ENCODE results near the gene DOCK4. TPM values are rescaled to one million over a fixed set of nuclear protein-coding genes. Genes with fewer than 3 reads are reported as not detected.

Gene DOCK4
- total RNA-seq, 4 donors from 2014 or later, result 14.0 to 48.1 (median 30.9) TPM

DNA sequence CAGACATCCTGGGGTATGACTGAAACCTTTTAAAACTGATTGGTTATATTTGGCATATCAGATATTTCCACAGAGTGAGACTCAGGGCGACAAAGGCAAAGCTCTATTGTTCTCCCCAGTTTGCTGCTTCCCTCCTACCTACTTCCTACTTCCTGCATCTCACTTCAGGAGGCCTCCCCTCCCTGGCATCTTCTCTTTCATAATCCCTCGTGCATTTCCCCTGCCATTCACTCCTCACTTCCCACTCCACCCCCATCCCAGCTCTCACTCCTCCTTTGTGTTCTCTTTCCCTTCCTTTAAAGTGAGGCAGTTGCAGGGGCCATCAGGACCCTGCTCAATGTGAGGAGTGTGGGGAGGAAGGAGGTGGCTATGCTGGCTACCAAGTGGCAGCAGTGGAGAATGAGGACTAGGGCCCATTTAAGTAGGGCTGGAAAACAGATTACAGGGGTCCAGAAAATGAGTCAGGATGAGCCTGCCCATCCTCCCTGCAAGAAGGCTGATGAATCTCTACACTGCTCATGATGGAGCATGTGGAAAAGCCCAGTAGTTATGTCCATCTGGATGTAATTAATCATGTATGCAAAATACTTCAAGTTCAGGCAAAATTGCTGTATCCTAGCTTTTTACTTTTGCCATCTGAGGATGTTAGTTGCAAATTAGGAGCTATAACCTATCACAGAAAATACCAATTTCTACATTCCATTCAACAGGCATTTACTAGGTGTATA, 332.1 kb downstream of the DOCK4 start:
- TF ChIP-seq, protein P1, sequence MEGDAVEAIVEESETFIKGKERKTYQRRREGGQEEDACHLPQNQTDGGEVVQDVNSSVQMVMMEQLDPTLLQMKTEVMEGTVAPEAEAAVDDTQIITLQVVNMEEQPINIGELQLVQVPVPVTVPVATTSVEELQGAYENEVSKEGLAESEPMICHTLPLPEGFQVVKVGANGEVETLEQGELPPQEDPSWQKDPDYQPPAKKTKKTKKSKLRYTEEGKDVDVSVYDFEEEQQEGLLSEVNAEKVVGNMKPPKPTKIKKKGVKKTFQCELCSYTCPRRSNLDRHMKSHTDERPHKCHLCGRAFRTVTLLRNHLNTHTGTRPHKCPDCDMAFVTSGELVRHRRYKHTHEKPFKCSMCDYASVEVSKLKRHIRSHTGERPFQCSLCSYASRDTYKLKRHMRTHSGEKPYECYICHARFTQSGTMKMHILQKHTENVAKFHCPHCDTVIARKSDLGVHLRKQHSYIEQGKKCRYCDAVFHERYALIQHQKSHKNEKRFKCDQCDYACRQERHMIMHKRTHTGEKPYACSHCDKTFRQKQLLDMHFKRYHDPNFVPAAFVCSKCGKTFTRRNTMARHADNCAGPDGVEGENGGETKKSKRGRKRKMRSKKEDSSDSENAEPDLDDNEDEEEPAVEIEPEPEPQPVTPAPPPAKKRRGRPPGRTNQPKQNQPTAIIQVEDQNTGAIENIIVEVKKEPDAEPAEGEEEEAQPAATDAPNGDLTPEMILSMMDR (IDR thresholded peaks at IDR 0.05), result no peak
- TF ChIP-seq POLR2A (IDR thresholded peaks at IDR 0.05), result no peak
- intact Hi-C loops (cut with DNase I), result no loop called here
- no peak overlapping the region for H3K4me3 ChIP-seq (replicated peaks in 1 of 3)
- H3K27ac ChIP-seq, result no peak overlapping the region
- no peaks in the 10 kb centered on the region for H3K4me1 ChIP-seq
- DNase-seq, result no peak
- 40 to 48% methylated on average over 2 of the region's 2 CpGs for WGBS, 2 donors
- H3K9me3 ChIP-seq, result no peaks in the 10 kb centered on the region
- H3K27me3 ChIP-seq, result no peaks in the 10 kb centered on the region
- no peaks in the 10 kb centered on the region for H3K36me3 ChIP-seq

DNA sequence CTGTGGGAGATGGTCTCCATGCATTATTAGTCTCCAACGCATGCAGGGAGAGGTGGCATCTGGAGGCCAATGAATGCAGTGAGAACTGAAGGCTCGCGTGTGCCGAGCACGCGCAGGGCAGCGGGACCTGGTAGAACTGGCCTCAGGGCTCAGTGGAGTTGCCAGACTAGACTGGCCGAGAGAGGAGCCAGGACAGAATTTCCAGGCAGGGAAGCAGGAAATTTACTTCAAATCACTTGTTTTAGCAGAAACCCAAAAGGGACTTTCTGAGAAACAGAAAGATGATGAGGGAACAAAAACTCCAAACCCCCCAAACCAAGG, 332.9 kb downstream of the DOCK4 start:
- DNase-seq, result no peak
- H3K9me3 ChIP-seq, result no peaks in the 10 kb centered on the region
- TF ChIP-seq, protein P1 (IDR thresholded peaks at IDR 0.05), result no peak
- TF ChIP-seq POLR2A (IDR thresholded peaks at IDR 0.05), result no peak
- intact Hi-C loops (cut with DNase I), result no loop called here
- no peaks in the 10 kb centered on the region for H3K27me3 ChIP-seq
- no peak overlapping the region for H3K4me3 ChIP-seq (replicated peaks in 1 of 3)
- no peak overlapping the region for H3K27ac ChIP-seq
- no peaks in the 10 kb centered on the region for H3K4me1 ChIP-seq
- WGBS, 2 donors, result 86 to 91% methylated on average over 8 of the region's 8 CpGs
- H3K36me3 ChIP-seq, result no peaks in the 10 kb centered on the region

DNA sequence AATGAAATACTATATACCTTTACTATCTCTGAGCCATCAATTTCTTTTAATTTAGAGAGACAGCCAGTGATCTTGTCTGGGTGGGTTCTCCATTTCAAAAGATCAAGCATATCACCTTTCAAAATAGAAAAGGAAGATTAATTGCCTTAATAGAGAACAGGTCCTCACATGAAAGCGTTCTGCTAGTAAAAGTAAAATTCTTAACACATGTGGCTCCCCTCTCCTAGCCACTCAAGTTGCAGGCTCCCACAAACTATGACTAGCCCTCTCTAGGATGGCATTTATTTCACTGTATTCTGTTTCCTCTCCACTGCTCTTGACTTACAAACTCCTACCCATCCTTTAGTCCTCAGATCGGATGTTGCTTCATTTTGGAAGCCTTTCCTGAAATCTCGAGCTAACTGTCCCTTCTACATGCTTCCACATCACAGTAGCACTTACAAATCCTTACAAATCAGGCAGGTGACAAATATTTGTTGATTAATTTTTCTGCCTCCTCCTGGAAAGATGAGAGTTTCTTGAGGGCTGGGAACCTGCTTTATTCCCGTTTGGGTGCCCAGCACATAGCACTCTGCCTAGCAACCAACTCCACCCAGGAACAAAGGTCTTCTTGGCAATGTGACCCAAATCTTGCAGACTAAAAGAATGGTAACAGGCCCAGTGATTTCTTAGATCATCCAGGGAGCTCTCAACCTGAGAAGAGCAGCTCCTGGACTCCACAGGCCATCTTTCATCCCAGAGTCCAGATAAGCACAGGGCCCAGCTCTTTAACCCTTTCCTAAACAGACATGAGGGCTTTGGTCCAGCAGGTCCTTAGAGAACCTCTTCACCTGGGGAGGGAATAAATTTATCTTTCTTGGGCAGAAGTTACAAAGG, 333.5 kb downstream of the DOCK4 start:
- H3K4me3 ChIP-seq (replicated peaks in 1 of 3), result no peak overlapping the region
- TF ChIP-seq POLR2A (IDR thresholded peaks at IDR 0.05), result no peak
- TF ChIP-seq, protein P1 (IDR thresholded peaks at IDR 0.05), result no peak

DNA sequence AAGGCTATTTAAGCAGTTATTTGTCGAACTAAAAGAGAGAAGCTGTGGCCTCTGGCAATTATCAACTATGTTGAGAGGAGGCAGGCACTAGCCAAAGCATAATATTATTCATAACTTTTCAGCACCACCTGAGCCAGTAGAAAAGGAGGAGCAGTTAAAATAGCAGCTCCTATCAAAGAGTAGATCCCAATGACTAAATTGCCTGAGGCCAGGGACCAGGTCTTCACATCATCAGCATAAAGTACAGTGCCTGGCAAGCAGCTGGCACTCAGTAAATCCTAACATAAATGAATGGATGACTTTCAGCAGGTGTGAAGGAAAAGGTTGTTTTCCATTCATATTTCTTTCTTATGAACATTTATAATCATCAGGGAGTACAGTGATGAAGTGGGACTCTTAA, 334.9 kb downstream of the DOCK4 start:
- H3K27ac ChIP-seq, result no peak overlapping the region
- no peaks in the 10 kb centered on the region for H3K27me3 ChIP-seq
- H3K4me1 ChIP-seq, result no peaks in the 10 kb centered on the region
- H3K36me3 ChIP-seq, result no peaks in the 10 kb centered on the region
- intact Hi-C loops (cut with DNase I), result no loop called here
- no peaks in the 10 kb centered on the region for H3K9me3 ChIP-seq
- no peak overlapping the region for H3K4me3 ChIP-seq (replicated peaks in 1 of 3)
- no peak for TF ChIP-seq POLR2A (IDR thresholded peaks at IDR 0.05)
- TF ChIP-seq, protein P1 (IDR thresholded peaks at IDR 0.05), result no peak
- 91 to 93% methylated on average over 1 of the region's 1 CpG for WGBS, 2 donors
- DNase-seq, result no peak

More for the DNA sequence above, 333.5 kb downstream of the DOCK4 start:
- 70 to 75% methylated on average over 4 of the region's 4 CpGs for WGBS, 2 donors
- Histone ChIP-seq H3K27me3 (no peaks in the 10 kb centered on the region), H3K9me3 (no peaks in the 10 kb centered on the region), H3K4me1 (no peaks in the 10 kb centered on the region), H3K36me3 (no peaks in the 10 kb centered on the region), H3K27ac (no peak overlapping the region)
- DNase-seq, result no peak
- intact Hi-C loops (cut with DNase I), result no loop called here

DNA sequence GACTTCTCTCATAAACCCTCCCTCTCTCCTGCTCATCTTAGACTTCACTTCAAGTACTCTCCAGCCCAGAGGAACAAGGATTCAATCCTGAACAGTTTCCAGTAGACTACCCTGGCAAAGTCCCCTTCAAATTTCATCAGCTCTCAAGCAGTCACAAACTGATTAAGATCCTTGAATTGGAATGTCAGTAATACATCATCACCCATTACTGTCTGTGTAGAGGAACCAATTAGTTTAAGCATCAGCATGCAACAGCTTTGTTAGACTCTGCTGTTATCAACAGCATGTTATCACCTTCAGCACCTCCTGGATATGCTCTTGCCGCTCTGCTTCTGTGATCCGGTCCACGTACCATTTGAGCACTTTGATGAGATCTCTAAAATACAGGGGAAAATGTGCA, 336.9 kb downstream of the DOCK4 start:
- no peaks in the 10 kb centered on the region for H3K36me3 ChIP-seq
- 64 to 74% methylated on average over 3 of the region's 3 CpGs for WGBS, 2 donors
- TF ChIP-seq, protein P1 (IDR thresholded peaks at IDR 0.05), result no peak
- no peak for TF ChIP-seq POLR2A (IDR thresholded peaks at IDR 0.05)
- DNase-seq, result no peak
- no peak overlapping the region for H3K4me3 ChIP-seq (replicated peaks in 1 of 3)
- intact Hi-C loops (cut with DNase I), result no loop called here
- H3K9me3 ChIP-seq, result no peaks in the 10 kb centered on the region
- H3K27ac ChIP-seq, result no peak overlapping the region
- H3K27me3 ChIP-seq, result no peaks in the 10 kb centered on the region
- H3K4me1 ChIP-seq, result no peaks in the 10 kb centered on the region

Data from thyroid gland (tissue), 4 donors.